H9 (cell line): ENCODE measurements around the gene MST1. TPM values are rescaled to one million over a fixed set of nuclear protein-coding genes. Genes with fewer than 3 reads are reported as not detected.

ENCODE experiments used
- DNase-seq: peaks from one replicate; pipeline ENCODE4 v3.0.0-alpha.2; 2017
- H2AFZ ChIP-seq: one replicate; pipeline ENCODE4 v1.6.1; 2013; ENCODE audit warnings: mild to moderate bottlenecking, low read length, control low read depth, moderate library complexity
- H2AK5ac ChIP-seq: 2 replicates; pipeline ENCODE4 v1.6.1; 2013; ENCODE audit warnings: low read length, control low read depth, mixed read lengths; ENCODE audit not compliant: insufficient read length
- H2BK120ac ChIP-seq: one replicate; pipeline ENCODE4 v1.6.1; 2013; ENCODE audit warnings: low read depth, mild to moderate bottlenecking, low read length, control low read depth, inconsistent platforms; ENCODE audit not compliant: poor library complexity, severe bottlenecking
- H2BK12ac ChIP-seq: 2 replicates; pipeline ENCODE4 v1.6.1; 2013; ENCODE audit warnings: low read length, control low read depth, mixed read lengths, low read depth; ENCODE audit not compliant: insufficient read length
- H2BK15ac ChIP-seq: 2 replicates; pipeline ENCODE4 v1.6.1; 2013; ENCODE audit warnings: low read depth, low read length, control low read depth
- H2BK20ac ChIP-seq: one replicate; pipeline ENCODE4 v1.6.1; 2013; ENCODE audit warnings: low read depth, mild to moderate bottlenecking, low read length, control low read depth, inconsistent platforms; ENCODE audit not compliant: poor library complexity, severe bottlenecking
- H2BK5ac ChIP-seq: 2 replicates; pipeline ENCODE4 v1.6.1; 2013; ENCODE audit warnings: low read length, control low read depth, mixed read lengths; ENCODE audit not compliant: insufficient read length
- H3K14ac ChIP-seq: 2 replicates; pipeline ENCODE4 v1.6.1; 2013; ENCODE audit warnings: low read length, control low read depth; ENCODE audit not compliant: insufficient read depth
- H3K18ac ChIP-seq: 2 replicates; pipeline ENCODE4 v1.6.1; 2013; ENCODE audit warnings: low read depth, mild to moderate bottlenecking, mixed read lengths, low read length, control low read depth; ENCODE audit not compliant: insufficient read length
- H3K23ac ChIP-seq: 2 replicates; pipeline ENCODE4 v1.6.1; 2013; ENCODE audit warnings: low read length, control low read depth, mixed read lengths, low read depth; ENCODE audit not compliant: insufficient read length
- H3K23me2 ChIP-seq: 2 replicates; pipeline ENCODE4 v1.6.1; 2013; ENCODE audit warnings: low read depth, mild to moderate bottlenecking, mixed read lengths, low read length, control low read depth; ENCODE audit not compliant: insufficient read length, poor library complexity, severe bottlenecking
- H3K27ac ChIP-seq: 2 replicates; pipeline ENCODE4 v1.5.1; 2013; ENCODE audit warnings: low read length, control low read depth, mixed read lengths, low read depth; ENCODE audit not compliant: insufficient read length
- H3K27me3 ChIP-seq: 2 replicates; pipeline ENCODE4 v1.6.1; 2013; ENCODE audit warnings: low read length, control low read depth, inconsistent platforms; ENCODE audit not compliant: insufficient read depth
- H3K4ac ChIP-seq: 2 replicates; pipeline ENCODE4 v1.6.1; 2013; ENCODE audit warnings: low read depth, mild to moderate bottlenecking, control low read depth, inconsistent platforms, low read length, moderate library complexity
- H3K4me1 ChIP-seq: 2 replicates; pipeline ENCODE4 v1.6.1; 2013; ENCODE audit warnings: low read length, control low read depth, inconsistent platforms; ENCODE audit not compliant: insufficient read depth
- H3K4me2 ChIP-seq: 2 replicates; pipeline ENCODE4 v1.6.1; 2013; ENCODE audit warnings: low read length, control low read depth, mixed read lengths; ENCODE audit not compliant: insufficient read length, insufficient read depth
- H3K56ac ChIP-seq: 2 replicates; pipeline ENCODE4 v1.6.1; 2013; ENCODE audit warnings: low read depth, mild to moderate bottlenecking, mixed read lengths, low read length, control low read depth; ENCODE audit not compliant: insufficient read length
- H3K79me1 ChIP-seq: 2 replicates; pipeline ENCODE4 v1.6.1; 2013; ENCODE audit warnings: low read depth, mild to moderate bottlenecking, moderate library complexity, low read length, control low read depth, inconsistent platforms; ENCODE audit not compliant: insufficient read depth, poor library complexity, severe bottlenecking
- H3K79me2 ChIP-seq: 2 replicates; pipeline ENCODE4 v1.6.1; 2013; ENCODE audit warnings: low read length, control low read depth, inconsistent platforms; ENCODE audit not compliant: insufficient read depth
- H3K9ac ChIP-seq: 2 replicates; pipeline ENCODE4 v1.6.1; 2013; ENCODE audit warnings: low read length, control low read depth, mixed read lengths; ENCODE audit not compliant: insufficient read length; ENCODE audit errors: extremely low read depth
- H3K9me3 ChIP-seq: one replicate; pipeline ENCODE4 v1.6.1; 2013; ENCODE audit warnings: low read depth, low read length, inconsistent platforms; ENCODE audit not compliant: control insufficient read depth
- H3T11ph ChIP-seq: one replicate; pipeline ENCODE4 v1.6.1; 2013; ENCODE audit warnings: mild to moderate bottlenecking, low read length, control low read depth, inconsistent platforms
- H4K20me1 ChIP-seq: one replicate; pipeline ENCODE4 v1.6.1; 2013; ENCODE audit not compliant: control insufficient read depth, insufficient read length, insufficient read depth
- H4K5ac ChIP-seq: 2 replicates; pipeline ENCODE4 v1.6.1; 2013; ENCODE audit warnings: low read depth, mild to moderate bottlenecking, mixed read lengths, low read length, control low read depth; ENCODE audit not compliant: insufficient read length
- H4K8ac ChIP-seq: replicated peaks from 2 replicates; pipeline ENCODE4 v1.6.1; 2013; ENCODE audit warnings: low read length, control low read depth, mixed read lengths, low read depth; ENCODE audit not compliant: insufficient read length
- H4K91ac ChIP-seq: 2 replicates; pipeline ENCODE4 v1.6.1; 2013; ENCODE audit warnings: low read depth, mild to moderate bottlenecking, moderate library complexity, mixed read lengths, low read length, control low read depth; ENCODE audit not compliant: insufficient read length
- H3K27ac Mint-ChIP-seq, 3 experiments: 2 replicates in 2 of 3; 3 replicates in 1 of 3; pipeline ENCODE4 v1.8.0; 2020 to 2021; ENCODE audit warnings: mixed read lengths in 3 of 3, mild to moderate bottlenecking in 1 of 3, moderate library complexity in 1 of 3
- H3K27me3 Mint-ChIP-seq: 2 replicates; pipeline ENCODE4 v1.8.0; 2021; ENCODE audit warnings: low read depth, mild to moderate bottlenecking, moderate library complexity, mixed read lengths
- H3K36me3 Mint-ChIP-seq, 3 experiments: 2 replicates in 2 of 3; 3 replicates in 1 of 3; pipeline ENCODE4 v1.8.0; 2020 to 2021; ENCODE audit warnings: low read depth in 3 of 3, mixed read lengths in 3 of 3; ENCODE audit not compliant: insufficient read depth in 1 of 3
- H3K4me1 Mint-ChIP-seq, 2 experiments: 2 replicates each; pipeline ENCODE4 v1.8.0; 2020; ENCODE audit warnings: mixed read lengths in 2 of 2
- H3K4me3 Mint-ChIP-seq, 2 experiments: 2 replicates in 1 of 2; 3 replicates in 1 of 2; pipeline ENCODE4 v1.8.0; 2020 to 2021; ENCODE audit warnings: mild to moderate bottlenecking in 2 of 2, mixed read lengths in 2 of 2, moderate library complexity in 1 of 2
- H3K9me3 Mint-ChIP-seq, 2 experiments: 2 replicates in 1 of 2; 3 replicates in 1 of 2; pipeline ENCODE4 v1.8.0; 2020; ENCODE audit warnings: mild to moderate bottlenecking in 2 of 2, mixed read lengths in 2 of 2, moderate library complexity in 1 of 2
- CTCF ChIP-seq: fragments of 200-600 bp; sonication (generic); conservative IDR thresholded peaks from 3 replicates; pipeline ENCODE4 v1.8.0; 2021; ENCODE audit warnings: antibody characterized with exemption, mild to moderate bottlenecking
- WGBS: extraction: QIAGEN DNeasy Blood & Tissue Kit; methylation state at CpG from one replicate; pipeline ENCODE4 v1.1.7; 2013; ENCODE audit warnings: missing lambda C conversion rate, low lambda C conversion rate, mixed read lengths; ENCODE audit not compliant: insufficient read length; ENCODE audit errors: extremely low coverage; 5-methylcytosine and 5-hydroxymethylcytosine counted together
- total RNA-seq: library from RNA; stranded (reverse); gene quantifications from 2 replicates; pipeline ENCODE4 v1.2.1, GENCODE V29; 2021

The MST1 gene
- total RNA-seq, 1 experiment from 2014 or later = 8.9 TPM

DNA sequence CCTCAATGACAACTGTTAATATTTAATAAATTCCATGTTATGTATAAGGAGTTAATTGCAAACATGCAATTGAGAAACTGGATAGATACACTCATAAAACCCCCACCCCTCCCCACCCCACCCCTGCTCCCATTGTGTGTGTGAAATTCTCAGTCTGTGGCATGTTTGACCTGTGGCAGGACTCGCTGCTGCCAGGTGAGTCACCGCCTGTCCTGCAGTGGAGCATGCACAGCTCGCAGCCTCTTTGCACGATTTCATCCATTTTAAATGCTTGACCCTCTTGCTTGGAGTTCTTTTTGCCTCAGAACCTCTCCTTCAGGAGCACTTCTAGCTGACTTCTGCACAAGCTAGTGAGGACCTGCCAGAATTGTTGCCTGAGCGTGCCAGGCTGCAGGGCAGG lies 20.4 kb downstream of the MST1 start:
- Histone ChIP-seq H3K56ac (no peak overlapping the region), H2BK120ac (no peak overlapping the region), H3K27me3 (no peaks in the 10 kb centered on the region), H3K14ac (no peak overlapping the region), H2AFZ (no peak overlapping the region), H2BK5ac (no peak overlapping the region), H4K5ac (no peak overlapping the region), H3K9ac (no peak overlapping the region), H3K9me3 (no peaks in the 10 kb centered on the region), H2BK12ac (no peak overlapping the region), H3K23ac (no peak overlapping the region), H4K91ac (no peak overlapping the region), H3K18ac (no peak overlapping the region), H3K4ac (no peak overlapping the region), H3K79me2 (no peaks in the 10 kb centered on the region), H4K20me1 (no peaks in the 10 kb centered on the region), H3K79me1 (no peaks in the 10 kb centered on the region), H3K23me2 (peaks cover 3% of the 10 kb centered on the region), H3K27ac (no peak overlapping the region), H2BK15ac (no peak overlapping the region), H3K4me2 (no peak overlapping the region), H4K8ac (no peak overlapping the region), H2BK20ac (no peak overlapping the region), H3T11ph (no peak overlapping the region), H3K4me1 (no peaks in the 10 kb centered on the region; the same call in 1 of the 2 replicates), H2AK5ac (no peak overlapping the region)
- no peak for DNase-seq
- Mint-ChIP-seq H3K4me1 (peaks cover 26 to 34% of the 10 kb centered on the region in 2 experiments), H3K4me3 (no peak overlapping the region), H3K36me3 (no peaks in the 10 kb centered on the region; a peak in 1 of 7 replicates), H3K9me3 (no peaks in the 10 kb centered on the region), H3K27me3 (no peaks in the 10 kb centered on the region; the same call in 1 of the 2 replicates), H3K27ac (no peak overlapping the region)
- WGBS = no CpG with 5 or more reads among the region's 5 CpGs
- no peak for TF ChIP-seq CTCF
